Stimulated activated CD4-positive, alpha-beta T cell treated with anti-CD3 and anti-CD28 coated beads, Interleukin-12 subunit alpha, Interleukin-12 subunit beta, amount 100 ng/mL, for 48 hours (primary cell): ENCODE results near the gene SRGAP1.
"Not testable (repeated sequence)": the region's sequence is repeated elsewhere in the genome, so short reads cannot be mapped to it uniquely, and the experiment has no call there.

Experiments used
- DNase-seq, 3 donors: peaks; one replicate each; pipeline ENCODE4 v3.0.0-alpha.2; 2020; ENCODE audit warnings: low read depth in 2 of 3, low spot score in 1 of 3

SRGAP1 gene

DNA sequence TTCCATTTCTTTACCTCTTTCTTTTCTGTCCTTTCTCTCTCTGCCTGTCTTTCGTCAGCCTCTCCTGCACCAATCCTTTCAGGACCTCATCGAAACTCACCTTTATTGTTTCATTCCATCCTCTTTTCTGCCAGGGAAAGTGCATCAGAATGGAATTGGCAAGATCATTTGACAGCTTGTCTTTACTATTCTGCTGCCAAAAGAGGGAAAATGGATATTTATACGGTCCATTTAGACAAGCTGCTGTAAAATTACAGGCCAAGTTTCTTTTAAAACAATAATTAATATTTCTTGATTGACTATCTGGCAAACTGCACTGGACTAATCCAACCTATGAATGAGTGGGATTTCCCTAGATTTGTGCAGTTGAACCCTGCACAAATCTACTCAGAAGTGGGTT lies 7.6 kb upstream of the SRGAP1 start:
- DNase-seq, result no peak

DNA sequence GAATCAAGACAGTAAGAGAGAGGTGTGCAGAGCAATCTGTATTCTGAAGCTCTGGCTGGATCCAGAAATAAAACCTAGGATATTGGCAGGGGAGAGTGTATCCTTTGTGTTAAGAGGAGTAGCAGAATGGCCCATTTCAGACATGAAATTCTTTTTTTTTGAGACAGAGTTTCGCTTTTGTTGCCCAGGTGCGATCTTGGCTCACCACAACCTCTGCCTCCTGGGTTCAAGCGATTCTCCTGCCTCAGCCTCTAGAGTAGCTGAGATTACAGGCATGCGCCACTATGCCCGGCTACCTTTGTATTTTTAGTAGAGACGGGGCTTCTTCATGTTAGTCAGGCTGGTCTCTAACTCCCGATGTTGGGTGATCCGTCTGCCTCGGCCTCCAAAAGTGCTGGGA lies 6.1 kb upstream of the SRGAP1 start:
- DNase-seq, result no peak

DNA sequence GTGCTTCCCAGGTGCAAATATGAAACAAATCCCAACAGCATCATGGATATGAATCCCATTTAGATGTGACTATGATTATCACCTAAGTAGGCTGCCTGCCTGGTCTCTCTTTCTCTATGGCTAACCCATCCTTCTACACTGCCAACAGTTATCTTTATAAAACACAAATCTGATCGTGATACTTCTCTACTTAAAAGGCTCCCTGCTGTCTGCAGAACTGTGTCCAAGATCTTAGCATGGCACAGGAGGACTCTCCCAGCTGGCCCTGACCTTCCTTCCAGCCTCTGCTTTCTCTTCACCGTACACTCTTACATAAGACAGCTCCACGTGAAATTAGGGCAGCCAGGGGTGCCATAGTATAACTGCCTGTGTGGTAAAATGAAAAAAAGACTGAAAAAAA lies 3.5 kb upstream of the SRGAP1 start:
- DNase-seq, result no peak

DNA sequence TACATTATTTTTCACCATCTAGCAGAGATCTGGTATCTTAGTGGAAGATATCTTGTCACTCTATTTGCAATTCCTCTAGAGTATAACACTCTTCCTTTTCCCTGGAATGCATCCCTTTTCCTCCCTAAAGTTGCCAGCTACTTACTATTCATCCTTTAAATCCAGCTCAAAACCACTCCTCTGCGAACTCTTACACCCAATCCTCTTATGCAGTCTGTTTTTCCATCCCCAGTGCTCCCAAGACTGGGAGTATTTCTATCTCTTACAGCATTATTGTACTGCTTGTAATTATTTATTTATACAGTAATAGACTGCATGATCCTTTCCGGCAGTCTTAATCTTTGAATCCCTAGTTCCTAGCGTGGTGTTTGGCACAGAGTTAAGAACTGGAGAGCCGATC lies 2.9 kb upstream of the SRGAP1 start:
- no peak for DNase-seq

DNA sequence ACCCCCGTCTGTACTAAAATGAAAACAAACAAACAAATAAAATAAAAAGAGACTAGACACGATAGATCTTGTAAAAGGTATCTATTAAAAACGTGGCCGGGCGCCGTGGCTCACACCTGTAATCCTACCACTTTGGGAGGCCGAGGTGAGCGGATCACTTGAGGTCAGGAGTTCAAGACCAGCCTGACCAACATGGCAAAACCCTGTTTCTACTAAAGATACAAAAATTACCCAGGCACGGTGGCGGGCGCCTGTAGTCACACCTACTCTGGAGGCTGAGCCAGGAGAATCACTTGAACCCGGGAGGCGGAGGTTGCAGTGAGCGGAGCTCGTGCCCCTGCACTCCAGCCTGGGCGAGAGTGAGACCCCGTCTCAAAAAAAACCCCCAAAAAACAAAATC lies 1.8 kb upstream of the SRGAP1 start:
- not testable (repeated sequence) for DNase-seq

DNA sequence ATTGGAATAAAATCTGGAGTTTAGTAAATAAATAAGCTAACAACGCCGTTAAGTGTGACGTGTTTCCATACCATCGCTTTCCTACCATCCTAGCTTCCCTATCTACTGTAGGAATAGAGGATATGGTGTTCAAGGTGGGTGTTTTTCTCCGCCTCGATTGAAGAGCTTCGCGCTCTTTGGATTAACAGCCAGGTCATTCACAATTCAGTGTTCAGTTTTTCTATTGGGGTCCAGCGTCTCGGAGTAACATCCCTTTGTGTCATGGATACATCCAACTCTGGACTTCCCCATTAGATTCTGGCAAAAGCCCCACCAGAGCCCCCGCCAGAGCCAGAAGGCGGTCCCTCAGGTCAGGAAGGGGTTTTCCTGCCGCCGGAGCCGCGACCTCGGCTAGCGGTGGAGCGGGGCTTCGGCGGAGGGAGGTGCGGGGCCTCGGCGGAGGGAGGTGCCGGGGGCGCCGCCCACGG lies 1.2 kb upstream of the SRGAP1 start:
- no peak for DNase-seq

DNA sequence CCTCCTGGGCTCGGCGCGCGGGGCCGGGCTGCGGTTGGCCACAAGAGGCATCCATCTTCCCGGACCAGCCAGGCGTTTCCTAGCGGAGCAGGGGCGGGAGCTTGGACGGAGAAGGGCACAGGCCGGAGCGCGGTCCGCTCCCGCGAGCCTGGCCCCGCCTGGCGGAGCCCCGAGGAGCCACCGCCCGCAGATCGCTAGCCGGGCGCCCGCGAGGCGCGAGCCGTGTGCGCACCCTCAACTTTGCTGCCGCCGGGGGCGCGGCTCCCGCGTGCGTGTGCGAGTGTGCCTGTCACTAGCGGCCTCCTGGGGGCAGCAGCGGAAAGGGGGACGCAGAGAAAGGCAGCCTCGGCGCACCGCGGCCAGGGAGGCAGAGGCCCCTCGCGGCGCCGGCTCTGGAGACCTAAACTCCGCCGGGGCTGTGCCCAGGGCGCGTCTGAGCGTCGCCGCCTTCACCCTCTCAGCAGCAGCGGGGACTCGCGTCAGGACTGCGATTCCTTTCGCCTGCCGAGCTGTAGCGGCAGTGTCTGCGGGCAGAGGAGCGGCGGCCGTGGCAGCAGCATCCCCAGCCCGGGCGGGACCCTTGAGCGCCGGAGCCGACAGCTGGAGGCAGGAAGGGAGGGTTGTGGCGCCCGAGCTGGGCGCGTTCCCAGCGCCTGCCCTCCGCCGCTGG lies 644 bp upstream of the SRGAP1 start:
- peak; percentile 57 to 74 (median 63) for DNase-seq

DNA sequence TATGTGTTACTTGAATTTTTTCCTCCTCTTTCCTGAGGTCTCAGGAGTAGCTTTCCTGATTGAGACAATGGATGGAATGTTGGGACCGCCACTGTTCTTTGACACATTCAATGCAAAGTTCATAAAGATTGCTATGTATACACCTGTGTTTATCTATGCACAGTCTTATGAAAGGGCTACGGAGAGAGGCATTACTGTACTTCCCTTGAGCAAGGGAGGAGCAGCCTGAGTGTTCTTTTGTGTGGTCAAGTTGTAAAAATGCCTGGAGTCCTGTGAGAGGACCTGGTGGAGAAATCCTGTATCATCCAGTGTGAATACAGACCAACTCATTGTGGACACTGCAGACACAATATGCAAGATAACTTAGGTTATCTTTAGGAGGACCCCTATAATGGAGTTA lies 1.2 kb downstream of the SRGAP1 start:
- DNase-seq, result no peak

DNA sequence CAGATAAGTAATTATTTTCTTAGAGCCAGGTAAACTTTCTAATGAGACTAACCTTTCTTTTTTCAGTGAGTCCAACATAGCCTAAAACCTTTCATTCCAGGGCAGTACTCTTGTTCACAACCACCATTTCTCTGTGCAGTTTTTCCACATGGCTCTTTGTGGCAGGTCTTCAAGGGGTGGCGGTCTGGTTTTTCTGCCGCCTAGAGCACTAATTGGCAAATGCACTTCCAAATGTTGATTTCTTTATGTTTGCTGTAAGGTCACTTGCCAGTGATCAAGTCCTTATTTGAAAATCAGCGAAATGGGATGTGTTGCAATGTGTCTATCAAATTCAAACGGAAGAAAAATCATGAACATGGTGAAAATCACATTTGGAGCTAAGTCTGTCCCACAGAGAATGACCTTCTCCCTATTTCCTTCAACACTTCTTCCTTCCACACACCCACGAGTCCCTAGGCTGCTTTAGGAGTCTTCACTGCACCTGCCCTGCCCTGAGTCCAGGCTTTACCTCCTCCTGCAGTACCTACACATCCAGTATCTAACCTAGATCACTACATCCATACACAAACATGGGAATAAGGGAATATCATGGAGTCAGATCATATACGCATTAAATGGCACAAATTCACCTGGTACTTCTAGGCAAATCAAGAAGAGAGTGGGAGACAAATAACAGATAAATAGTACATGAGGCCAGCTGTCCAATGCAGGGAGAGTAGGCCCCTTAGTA lies 1.9 kb downstream of the SRGAP1 start:
- no peak for DNase-seq

DNA sequence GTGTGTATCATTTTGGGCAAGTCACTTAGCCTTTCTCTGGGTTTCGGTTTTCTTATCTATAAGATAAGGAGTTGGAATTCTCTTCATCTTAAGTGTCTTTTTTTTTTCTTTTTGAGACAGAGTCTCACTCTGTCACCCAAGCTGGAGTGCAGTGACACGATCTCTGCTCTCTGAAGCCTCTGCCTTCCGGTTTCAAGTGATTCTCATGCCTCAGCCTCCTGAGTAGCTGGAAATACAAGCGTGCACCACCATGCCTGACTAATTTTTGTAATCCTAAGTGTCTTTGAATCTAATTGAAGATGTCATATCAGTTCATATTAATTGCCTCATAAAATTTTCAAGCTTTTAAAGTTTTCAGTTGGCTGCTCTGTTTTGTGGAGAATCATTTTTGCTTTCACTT lies 4.0 kb downstream of the SRGAP1 start:
- DNase-seq, result no peak

DNA sequence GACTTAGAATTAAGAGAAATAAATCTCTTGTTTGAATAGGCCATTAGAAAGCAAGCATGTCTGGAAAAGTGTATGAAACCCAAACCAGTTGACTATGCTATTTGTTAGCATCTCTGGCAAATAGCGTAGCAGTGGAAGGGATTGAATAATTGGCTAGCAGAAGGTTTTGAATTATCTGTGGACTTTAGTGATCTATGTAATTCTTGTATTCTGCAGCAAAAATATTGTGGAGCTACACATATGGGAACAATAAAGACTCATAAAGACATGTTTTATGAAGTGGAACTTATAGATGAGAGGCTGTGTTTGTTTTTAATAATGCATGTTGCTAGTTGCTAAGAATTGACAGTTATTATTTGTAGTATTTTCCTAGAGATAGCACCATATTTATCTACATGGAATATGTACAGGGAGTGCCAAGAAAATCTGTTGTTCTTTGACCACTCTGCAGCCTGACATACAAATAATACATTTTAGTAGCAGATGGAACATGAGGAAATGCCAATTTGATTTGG lies 4.7 kb downstream of the SRGAP1 start:
- DNase-seq, result no peak

DNA sequence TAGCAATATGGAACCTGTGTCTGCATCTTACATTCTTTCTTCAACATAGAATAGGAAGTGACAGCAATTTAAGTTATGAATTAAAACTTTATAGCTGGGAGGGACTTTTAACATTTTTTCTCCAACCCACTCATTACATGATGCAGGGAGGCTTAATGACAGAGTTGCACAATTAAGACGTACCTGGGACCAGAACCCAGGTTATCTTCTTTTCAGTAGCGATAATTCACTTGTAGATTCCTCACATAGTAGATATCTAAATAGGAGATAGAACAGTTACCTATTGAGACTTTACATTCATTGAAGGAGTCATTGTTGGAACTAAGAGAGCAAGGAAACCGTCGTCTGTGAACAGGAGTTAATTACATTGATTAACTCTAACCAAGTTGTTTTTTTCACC lies 5.1 kb downstream of the SRGAP1 start:
- no peak for DNase-seq

DNA sequence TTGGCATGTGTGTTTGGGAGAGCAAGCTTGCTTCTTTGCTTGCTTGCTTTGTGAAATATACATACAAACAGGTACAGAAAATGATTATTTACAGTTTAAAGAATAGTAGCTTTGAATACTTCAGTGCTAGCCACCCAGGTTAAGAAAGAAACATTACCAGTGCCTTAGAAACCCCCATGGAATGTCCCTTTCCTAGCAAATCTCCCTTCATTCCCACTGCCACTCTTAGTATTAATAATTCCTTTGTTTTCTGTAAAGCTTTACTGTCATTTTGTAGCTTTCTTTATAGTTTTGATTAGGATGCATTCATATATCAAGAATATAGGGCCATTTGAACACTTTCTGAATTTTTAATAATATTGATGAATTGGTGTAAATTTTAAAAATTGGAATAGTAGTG lies 9.5 kb downstream of the SRGAP1 start:
- DNase-seq, result no peak

DNA sequence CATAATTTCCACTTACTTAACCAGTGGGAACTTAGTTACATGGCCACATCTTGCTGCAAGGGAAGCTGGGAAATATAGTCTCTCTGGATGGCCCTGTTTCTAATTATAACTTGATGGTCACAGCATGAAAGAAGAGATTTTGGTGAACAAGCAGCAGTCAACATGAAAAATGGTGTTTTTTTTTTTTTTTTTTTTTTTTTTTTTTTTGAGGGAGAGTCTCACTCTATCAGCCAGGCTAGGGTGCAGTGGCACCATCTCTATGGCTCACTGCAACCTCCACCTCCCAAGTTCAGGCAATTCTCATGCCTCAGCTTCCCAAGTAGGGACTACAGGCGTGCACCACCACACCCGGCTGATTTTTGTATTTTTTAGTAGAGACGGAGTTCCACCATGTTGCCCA lies 10.8 kb downstream of the SRGAP1 start:
- DNase-seq, result no peak

DNA sequence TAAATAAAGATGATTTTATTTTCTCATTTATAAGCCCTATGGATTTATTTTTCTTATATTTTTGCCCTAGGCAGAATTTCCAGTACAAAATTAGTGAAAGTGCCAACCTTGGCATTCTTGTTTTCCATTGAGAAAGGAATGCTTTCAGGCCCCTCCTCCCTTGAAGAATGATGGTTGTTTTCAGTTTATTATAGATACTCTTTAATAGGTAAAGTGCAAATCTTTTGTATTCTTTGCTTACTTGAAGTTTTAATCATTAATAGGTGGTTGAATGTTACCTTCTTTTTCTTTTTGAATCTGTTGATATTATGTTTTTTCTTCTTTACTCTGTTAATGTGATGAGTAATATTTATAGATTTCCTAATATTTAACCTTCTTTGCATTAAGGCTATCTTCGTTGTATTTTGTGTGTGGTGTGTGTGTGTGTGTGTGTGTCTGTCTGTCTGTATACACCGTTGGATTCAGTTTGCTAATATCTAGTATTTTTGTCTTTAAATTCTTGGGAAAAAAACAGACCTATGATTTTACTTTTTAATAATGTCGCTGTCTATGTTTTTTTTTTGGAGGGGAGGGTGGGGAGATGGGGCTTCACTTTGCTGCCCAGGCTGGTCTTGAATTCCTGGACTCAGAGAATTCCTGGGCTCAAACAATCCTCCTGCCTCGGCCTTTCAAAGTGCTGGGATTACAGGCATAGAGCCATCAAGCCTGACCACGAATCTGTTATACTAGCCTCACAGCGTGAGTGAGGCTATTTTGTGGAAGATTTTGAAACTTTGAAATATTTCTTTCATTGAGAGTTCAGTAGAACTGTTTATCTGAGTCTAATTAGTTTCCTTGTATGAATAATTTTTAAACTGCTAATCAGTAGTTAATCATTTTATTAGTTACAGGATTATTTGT lies 13.5 kb downstream of the SRGAP1 start:
- DNase-seq, result no peak

DNA sequence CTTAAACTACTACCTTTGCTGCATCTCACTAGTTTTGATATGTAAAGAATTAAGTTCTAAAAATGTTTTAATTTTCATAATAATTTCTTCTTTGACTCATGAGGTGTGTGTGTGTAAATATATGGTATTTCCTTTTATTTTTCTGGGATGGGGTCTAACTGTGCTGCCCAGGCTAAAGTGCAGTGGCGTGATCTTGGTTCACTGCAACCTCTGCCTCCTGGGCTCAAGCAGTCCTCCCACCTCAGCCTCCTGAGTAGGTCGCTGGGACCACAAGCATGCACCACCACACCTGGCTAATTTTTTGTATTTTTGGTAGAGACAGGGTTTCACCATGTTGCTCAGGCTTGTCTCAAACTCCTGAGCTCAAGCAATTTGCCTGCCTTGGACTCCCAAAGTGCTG lies 15.4 kb downstream of the SRGAP1 start:
- DNase-seq, result not testable (repeated sequence)

DNA sequence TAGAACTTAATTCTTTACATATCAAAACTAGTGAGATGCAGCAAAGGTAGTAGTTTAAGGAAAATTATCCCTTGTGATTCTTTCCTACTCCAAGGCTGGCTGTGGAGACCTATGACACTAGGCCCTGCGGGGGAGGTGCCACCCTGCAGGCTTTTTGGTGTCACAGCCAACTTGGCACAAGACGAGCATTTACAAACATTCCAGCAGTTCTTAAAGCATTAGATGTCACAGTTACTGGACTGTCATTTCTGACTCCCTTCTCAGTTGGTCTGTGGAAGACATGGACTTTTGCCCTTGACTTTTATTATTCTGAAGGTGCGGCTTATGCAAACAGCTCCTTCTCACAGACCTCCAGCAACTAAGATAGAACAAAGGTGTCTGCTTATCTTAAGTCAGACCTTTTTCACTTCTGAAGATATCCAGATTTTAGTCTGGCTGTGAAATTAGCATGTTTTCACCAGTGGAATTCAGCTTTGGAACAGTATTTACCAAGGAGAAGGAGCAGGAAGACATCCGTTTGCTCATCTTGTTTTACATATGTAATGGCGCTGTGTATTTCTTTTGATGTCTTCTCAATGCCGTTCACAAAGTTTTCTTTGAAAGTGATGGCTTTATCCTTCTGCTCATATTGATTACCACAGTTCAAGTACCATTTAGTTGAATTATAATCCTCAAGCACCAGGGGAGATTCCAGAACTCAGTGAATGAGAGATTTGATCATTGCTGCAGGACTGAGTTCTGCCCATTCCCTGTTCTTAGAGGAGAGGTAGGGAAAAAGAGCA lies 17.9 kb downstream of the SRGAP1 start:
- no peak for DNase-seq

DNA sequence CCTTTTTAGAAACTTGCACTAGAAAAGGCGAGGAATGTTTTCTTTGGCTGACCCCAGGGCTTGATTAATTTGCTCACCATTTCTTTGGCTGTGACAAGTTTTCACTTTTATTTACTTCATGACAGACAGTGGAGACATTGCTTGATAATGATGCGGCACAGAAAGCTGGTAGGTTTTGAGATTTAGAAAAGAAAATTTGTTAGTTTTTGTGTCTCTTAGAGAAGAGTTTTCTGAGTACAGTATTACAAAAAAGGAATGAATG lies 18.4 kb downstream of the SRGAP1 start:
- no peak for DNase-seq

DNA sequence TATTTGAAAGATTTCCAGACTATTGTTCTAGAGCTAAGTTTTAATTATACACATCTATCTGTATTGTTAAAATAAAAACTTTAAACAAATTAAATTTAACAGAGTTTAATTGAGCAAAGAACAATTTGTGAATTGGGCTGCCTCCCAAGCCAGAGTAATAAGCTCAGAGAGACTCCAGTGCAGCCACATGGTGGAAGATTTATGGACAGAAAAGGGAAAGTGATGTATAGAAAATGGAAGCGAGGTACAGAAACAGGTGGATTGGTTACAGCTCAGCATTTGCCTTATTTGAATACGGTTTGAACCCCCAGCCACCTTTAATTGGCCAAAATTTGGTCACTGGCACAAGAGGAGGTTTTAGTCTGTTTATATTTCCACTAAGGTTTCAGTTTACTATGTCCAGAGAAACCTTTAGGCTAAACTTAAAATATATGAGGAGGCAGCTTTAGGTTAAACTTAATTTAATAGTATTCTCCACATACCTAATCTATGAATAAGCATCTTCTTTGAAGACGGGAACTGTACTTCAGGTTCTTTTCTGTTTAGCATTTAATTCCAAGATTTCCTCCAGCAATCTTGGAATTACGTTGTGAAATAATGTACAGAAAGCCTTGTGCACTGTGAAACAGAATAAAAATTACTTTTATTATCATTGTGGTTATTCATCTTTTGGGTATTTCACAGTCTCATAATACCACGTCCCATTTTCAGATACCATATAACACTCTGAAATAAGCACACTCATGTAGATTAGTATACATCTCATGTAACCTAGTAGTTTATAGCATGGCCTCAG lies 19.4 kb downstream of the SRGAP1 start:
- DNase-seq, result no peak

DNA sequence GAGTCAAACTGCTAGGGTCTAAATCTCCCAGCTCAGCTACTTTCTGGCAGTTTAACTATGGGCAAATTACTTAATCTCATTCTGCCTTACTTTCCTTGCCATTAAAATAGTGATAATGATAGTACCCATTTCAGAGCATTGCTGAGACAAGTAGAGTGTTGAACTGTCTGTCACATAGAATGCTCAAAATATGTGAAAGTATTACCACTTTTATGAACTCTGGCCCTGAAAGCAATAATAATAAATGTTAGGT lies 19.9 kb downstream of the SRGAP1 start:
- DNase-seq, result no peak

DNA sequence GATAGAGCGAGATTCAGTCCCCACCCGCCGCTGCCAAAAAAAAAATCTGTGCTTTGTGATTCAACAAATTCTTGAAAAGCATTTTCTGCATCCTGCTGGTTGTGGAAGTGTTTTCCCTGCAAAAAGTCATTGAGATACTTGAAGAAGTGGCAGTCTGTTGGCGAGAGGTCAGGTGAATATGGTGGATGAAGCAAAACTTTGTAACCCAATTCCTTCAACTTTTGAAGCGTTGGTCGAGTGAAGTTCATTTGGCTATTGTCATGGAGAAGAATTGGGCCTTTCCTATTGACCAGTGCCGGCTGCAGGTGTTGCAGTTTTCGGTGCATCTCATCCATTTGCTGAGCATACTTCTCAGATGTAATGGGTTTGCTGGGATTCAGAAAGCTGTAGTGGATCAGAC lies 20.9 kb downstream of the SRGAP1 start:
- DNase-seq, result no peak
